ENCODE results near the gene OR2V1.

- TF ChIP-seq POLR2AphosphoS5 (IDR thresholded peaks at IDR 0.05; ENCODE audit: borderline replicate concordance, low read depth, low read length) (no peak), EZH2 (IDR thresholded peaks at IDR 0.05) (no peak), FOXP2 (optimal IDR thresholded peaks at IDR 0.05; ENCODE audit: control extremely low read depth, extremely low read length, insufficient read depth) (no peak)
These were observed 30.7 kb downstream of the OR2V1 start for GRCh38 chr5:181100121-181100875.

All from SK-N-MC (cell line).